HTR-8/SVneo (cell line): ENCODE results near the gene OR10A4.
"Not testable (repeated sequence)": the region's sequence is repeated elsewhere in the genome, so short reads cannot be mapped to it uniquely, and the experiment has no call there.

Experiments used
- DNase-seq: peaks from one replicate; pipeline ENCODE4 v3.0.0; 2011; ENCODE audit warnings: low spot score, mixed read lengths; ENCODE audit not compliant: insufficient read length
- FAIRE-seq: peaks from 2 replicates; lab custom pipeline; 2011; peaks lifted over from hg19 to GRCh38; lab: Jason Lieb, UNC

The OR10A4 gene

GRCh38 chr11:6894097-6894496 is 17.7 kb downstream of the OR10A4 start:
- DNase-seq = no peak
- no peak for FAIRE-seq

DNA sequence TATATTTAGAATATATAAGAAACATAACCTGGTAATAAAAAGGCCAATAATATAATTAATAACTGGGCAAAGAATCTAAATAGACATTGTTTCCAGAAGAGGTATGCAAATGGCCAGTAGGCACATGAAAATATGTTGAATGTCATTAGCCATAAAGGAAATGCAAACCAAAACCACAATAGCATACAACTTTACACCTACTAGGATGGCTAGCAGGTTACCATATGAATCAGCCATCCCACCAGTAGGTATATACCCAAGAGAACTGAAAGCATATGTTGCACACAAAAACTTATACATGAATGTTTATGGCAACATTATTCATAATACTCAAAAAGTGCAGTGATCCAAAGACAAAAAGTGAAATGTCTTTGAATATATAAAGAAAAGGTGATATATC is 18.6 kb downstream of the OR10A4 start:
- DNase-seq = no peak
- no peak for FAIRE-seq

- no peak for FAIRE-seq
- no peak for DNase-seq
These were observed 22.5 kb downstream of the OR10A4 start for GRCh38 chr11:6898911-6899310.

DNA sequence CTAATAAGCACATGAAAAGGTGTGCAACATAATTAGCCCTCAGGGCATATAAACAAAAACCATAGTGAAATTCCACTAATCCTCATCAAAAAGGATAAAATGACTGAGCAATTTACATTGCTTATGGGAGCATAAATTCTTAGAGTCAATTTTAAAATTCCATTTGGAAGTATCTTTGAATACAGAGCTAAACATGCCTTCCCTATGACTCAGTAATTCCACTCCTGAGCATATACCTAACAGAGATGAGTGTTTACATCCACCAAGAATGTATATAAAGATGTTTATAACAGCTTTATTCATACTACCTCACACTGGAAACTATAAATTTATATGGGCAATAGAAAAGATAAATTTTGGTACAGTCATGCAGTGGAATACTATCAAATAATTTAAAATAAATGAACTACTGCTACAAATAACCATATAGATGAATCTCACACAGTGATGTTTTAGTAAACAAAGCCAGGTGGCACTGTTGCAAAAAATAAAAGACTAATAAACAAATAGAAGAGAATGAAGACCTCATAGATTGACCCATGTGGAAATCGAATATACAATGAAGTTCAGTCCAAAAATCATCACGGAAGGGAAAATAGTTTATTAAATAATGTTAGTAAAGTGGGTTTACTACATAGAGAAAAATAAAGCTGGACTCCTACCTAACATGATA is 24.0 kb downstream of the OR10A4 start:
- FAIRE-seq (no peak), DNase-seq (no peak)

DNA sequence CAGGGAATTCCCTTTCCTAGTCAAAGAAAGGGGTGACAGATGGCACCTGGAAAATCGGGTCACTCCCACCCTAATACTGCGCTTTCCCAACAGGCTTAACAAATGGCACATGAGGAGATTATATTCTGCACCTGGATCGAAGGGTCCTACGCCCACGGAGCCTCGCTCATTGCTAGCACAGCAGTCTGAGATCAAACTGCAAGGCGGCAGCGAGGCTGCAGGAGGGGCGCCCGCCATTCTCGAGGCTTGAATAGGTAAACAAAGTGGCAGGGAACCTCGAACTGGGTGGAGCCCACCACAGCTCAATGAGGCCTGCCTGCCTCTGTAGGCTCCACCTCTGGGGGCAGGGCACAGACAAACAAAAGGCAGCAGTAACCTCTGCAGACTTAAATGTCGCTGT is 28.4 kb downstream of the OR10A4 start:
- not testable (repeated sequence) for DNase-seq, FAIRE-seq

- no peak for DNase-seq
- FAIRE-seq = no peak
These were observed 35.0 kb downstream of the OR10A4 start for GRCh38 chr11:6911378-6911777.

- DNase-seq = no peak
- FAIRE-seq = no peak
These were observed 35.5 kb downstream of the OR10A4 start for GRCh38 chr11:6911948-6912347.

DNA sequence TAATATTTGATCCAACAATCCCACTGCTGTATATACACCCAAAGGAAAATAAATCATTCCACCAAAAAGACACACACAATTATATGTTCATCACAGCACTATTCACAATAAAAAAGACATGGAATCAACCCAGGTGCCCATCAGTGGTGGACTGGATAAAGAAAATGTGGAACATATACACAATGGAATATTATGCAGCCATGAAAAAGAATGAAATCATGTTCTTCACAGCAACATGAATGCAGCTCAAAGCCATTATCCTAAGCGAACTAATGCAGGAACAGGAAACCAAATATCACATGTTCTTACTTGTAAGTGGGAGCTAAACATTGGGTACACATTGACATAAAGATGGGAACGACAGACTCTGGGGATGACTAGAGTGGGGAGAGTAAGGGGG is 43.3 kb downstream of the OR10A4 start:
- no peak for FAIRE-seq
- DNase-seq = no peak

DNA sequence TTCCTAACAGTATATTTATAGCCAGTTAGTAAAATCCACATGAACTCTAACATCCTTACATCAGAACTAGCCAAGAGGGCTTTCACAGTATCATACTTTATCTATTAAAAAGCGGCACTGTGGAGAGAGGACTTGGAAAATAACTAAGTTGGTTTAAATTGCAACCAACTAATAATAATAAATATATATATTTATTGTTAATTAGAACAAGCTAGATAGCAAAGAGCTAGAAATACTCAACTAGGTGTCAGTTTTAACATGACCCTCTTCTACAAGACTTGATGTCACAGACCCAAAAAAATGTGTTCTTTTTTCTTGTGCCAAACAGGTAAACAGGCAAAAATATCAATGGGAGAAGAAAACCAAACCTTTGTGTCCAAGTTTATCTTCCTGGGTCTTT is 44.3 kb downstream of the OR10A4 start, which contains the start of gene OR2D3:
TSS of gene OR2D3 (plus strand) at position 301 of the 400 bp plus-strand sequence. CDS start at position 301, 0 bp downstream.
- DNase-seq (no peak), FAIRE-seq (no peak)

- no peak for DNase-seq
- FAIRE-seq = no peak
These were observed 48.7 kb downstream of the OR10A4 start for GRCh38 chr11:6925007-6925577.

GRCh38 chr11:6925636-6926207 is 49.3 kb downstream of the OR10A4 start:
- DNase-seq = no peak
- FAIRE-seq = no peak

- DNase-seq (no peak), FAIRE-seq (no peak)
These were observed 50.0 kb downstream of the OR10A4 start, which contains the start of gene ZNF215 for GRCh38 chr11:6926208-6927029. Gene ZNF215, plus strand, starts transcription at chr11:6926426. Its CDS starts 5,847 bp downstream, at chr11:6932273.

- DNase-seq (no peak), FAIRE-seq (no peak)
These were observed 50.7 kb downstream of the OR10A4 start for GRCh38 chr11:6927030-6927617.
